SH-SY5Y (cell line): ENCODE measurements around the gene LAMC1.
A peak's percentile ranks its signal among the peaks of the same experiment; 100 is the strongest.

Source experiments
- GATA2 ChIP-seq: IDR thresholded peaks from 2 replicates; pipeline ENCODE4 v1.6.1; 2011; ENCODE audit warnings: mild to moderate bottlenecking, low read depth, low read length
- GATA3 ChIP-seq: IDR thresholded peaks from 2 replicates; pipeline ENCODE4 v1.6.1; 2011; ENCODE audit warnings: low read depth, mild to moderate bottlenecking, low read length, moderate library complexity

The LAMC1 gene

DNA sequence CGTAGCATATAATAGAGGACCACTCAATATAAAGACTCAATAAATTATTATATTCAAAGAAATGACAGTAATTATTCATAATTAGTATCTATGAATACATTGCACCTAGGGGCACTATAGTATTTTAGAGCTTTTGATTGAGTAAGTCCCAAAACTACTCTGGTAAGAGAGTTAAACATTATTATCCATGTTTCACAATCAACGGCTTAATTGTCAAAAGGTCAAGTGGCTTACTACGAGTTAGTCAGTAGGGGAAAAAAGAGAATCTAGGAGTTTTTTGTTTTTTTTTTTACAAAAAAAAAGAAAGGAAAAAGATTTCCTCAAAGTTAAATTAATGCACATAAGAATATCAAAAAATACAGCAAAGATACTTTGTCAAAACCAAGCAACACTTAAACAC lies 20.4 kb upstream of the LAMC1 start:
- TF ChIP-seq GATA2 (no peak), GATA3 (no peak)

DNA sequence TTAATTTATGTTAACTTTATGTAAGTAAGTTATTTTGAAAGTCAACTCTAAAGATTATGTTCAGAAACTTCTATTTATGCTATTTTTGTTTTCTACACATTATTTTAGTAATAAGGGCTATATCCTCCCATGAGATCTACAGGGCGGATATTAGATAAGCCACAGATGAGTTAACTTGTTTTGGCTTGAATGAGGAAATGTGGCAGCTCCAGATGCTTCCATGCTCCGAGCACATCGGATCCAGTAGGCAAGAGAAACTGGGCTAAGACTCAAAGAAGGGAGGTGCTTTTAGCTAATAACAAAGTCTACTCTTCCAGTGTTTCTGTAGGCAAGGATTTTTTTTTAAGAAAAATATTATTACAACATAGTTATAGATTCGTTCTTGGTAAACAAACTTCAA lies 20.0 kb upstream of the LAMC1 start:
- TF ChIP-seq GATA3 = no peak
- no peak for TF ChIP-seq GATA2

DNA sequence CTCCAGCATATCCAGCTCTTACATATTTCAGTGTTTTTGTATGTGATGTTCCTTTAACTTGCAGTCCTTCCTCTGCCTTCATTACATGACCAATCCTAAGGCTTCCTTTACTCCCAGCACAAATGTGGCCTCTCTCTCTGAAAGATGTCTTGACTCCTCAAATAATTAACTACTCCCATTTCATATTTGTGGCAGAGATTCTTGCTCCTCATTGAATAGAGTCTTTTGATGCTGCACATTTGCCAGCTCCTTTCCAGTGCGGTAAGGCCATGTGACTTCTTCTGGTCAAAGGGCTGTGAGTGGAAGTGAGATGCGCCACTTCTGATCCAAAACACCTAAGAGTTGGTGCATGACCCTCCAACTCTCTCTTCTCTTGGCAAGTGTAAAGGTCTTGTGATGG lies 19.1 kb upstream of the LAMC1 start:
- TF ChIP-seq GATA2 = no peak
- no peak for TF ChIP-seq GATA3

DNA sequence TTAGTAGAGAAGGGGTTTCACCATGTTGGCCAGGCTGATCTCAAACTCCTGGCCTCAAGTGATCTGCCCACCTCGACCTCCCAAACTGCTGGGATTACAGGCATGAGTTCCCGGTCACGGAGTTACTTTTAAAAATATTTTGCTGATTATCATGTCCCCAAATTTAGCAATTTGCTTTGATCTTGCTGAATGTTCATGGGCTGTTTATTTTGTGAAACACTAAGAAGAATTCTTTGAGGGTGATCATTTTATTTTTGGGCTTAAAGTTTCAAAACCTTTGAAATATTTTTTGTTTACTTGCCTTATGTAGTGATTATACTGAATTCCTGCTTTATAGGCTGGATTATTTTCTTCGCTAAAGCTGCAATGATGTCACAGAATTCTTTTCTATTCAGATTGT lies 11.4 kb upstream of the LAMC1 start:
- no peak for TF ChIP-seq GATA2
- no peak for TF ChIP-seq GATA3

DNA sequence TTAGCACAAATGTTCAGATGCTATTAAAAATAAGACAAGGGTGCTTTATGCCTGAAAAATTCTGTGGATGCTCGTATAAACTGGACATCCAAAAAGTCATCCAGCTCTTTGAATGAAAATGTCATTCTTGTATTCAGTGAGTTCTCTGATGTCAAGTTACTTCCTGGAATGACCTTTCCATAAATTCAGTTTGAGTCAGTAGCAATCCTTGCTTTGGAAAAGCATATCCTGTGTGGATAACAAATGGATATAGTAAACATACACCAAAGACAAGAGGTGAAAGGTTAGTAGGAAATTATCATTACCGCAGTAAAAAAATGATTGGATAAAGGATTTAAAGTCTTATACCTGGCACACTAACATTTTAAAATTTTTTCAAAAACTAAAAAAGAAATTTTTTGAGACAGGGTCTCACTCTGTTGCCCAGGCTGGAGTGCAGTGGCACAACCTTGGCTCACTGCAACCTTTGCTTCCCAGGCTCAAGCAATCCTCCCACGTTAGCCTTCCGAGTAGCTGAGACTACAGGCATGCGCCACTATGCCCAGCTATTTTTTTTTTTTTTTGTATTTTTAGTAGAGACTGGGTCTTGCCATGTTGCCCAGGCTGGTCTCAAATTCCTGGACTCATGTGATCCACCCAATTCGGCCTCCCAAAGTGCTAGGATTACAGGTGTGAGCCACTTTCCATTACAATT lies 10.8 kb upstream of the LAMC1 start:
- TF ChIP-seq GATA2 (no peak), GATA3 (no peak)

DNA sequence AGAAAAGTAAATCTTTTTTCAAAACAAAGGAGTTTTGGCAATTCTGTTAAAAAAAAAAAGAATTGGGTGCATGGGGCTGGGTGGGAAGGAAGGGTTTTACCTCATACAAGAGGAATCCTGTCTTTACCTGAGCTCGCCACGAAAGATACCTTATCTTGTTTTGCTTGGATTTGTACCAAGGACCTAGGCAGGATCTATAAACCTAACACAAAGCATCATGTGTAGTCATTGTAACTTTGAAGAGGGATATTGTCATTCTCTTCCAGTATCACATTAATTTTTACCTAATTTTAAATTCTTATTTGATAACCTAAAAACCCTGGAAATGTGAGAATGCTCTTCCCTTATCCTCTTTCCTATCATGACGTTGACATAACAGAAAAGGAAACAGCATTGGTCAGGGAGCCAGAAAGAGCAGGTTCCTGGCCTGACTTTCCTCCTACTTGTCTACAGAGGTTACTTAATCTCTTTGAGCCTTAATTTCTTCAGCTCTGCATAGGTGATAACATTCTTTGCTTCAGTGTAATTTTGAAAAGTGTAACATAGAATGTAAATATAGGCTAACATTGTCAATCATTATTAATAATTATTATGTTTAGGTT lies 4.0 kb upstream of the LAMC1 start:
- TF ChIP-seq GATA3 = no peak
- TF ChIP-seq GATA2 = no peak

DNA sequence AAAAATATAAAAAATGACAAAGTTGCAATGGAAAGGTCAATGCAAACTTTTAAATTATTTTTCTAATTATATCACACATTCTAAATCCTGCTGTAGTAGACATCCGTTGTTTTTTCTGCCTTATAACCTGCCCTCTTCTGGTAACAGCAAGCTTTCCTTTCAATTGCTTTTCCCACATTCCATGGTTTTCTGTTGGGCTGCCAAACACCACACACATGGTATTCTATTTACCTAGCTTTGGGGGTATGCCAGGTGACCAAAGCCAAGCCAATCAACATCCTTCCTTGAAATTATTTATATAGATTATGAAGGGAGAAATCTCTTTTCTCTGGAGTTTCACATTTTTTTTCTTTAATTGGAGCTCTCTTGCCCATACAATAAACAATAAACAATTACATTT lies 3.4 kb upstream of the LAMC1 start:
- TF ChIP-seq GATA3 = no peak
- TF ChIP-seq GATA2 = no peak

DNA sequence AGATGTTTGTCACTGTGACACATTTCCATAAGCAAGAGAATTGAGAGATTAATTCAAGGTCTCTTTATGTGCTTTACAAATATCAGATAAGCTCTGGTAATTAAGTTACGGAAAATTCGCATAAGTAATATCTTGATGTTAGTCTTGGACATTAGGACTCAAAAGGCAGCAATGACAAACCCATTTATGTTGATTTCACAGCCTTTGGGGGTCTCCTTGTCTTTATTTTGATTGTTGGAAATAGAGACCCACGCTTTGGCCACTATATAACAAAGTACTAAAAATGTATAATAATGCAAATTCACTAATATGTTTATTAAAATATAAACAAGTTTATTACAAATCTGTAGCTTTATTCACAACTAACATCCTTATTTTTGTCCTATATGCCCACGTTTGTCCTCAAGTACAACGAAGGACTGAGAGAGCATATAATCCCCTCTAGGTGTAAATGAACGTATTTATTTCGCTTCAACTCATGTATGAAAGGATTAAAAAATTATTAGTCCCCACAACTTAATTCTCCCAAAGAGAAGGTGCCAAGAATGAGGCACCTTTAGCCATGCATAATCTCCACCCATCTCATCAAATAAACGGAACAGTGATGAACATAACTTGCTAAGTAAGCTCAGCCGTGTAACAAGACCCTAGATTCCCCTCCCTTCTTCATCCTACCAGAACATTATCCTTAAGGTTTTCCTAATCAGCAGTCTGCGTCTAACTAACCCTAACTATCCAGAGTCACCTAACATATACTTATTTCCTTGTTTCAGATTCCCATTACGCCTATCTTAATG lies 1.6 kb upstream of the LAMC1 start:
- TF ChIP-seq GATA3 (0 out of 2 replicates have a peak, but pooled peaks have one; percentile 22), GATA2 (no peak)

DNA sequence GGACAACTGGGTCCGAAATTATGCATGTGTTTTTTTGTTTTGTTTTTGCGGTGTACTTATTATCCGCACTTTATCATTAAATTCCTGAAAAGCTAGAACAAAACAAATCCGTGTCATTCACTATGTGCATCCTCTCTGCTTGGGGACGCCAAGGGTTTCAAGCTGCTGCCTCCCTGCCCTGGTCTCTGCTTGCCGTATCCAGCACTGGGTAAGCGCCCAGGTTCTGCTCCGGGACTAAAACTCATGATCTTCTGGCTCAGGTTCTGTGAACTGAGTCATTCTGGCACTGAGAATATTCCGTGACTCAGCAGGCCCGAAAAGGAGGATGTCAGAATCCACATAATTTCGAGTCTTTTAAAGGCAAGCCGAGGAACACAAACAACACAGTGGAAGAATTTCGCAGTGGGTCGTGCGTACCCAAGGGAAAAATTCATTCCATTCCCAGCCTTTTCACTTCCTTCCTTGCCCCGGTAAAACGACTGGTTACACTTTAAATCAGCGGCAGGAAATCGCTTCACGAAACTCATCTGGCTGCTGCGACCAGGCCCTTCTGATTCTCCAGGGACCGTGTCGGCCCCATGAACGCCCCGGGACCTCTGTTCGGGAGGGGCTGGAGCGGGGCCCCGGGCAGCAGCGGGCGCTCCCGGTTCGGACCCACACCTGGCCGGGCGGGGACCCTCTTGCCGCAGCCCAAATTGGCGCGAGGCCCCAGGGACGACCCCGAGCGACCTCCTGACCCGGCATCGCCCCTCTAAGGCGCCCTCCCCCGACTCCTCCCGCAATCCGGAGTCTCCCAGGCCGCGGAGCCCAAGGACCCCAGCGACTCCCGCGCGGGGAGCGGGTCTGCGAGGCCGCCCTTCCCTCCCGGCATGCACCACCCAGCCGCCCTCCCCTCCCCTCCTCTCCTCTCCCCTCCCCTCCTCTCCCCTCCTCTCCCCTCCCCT lies 746 bp upstream of the LAMC1 start:
- TF ChIP-seq GATA2 (no peak), GATA3 (no peak)

DNA sequence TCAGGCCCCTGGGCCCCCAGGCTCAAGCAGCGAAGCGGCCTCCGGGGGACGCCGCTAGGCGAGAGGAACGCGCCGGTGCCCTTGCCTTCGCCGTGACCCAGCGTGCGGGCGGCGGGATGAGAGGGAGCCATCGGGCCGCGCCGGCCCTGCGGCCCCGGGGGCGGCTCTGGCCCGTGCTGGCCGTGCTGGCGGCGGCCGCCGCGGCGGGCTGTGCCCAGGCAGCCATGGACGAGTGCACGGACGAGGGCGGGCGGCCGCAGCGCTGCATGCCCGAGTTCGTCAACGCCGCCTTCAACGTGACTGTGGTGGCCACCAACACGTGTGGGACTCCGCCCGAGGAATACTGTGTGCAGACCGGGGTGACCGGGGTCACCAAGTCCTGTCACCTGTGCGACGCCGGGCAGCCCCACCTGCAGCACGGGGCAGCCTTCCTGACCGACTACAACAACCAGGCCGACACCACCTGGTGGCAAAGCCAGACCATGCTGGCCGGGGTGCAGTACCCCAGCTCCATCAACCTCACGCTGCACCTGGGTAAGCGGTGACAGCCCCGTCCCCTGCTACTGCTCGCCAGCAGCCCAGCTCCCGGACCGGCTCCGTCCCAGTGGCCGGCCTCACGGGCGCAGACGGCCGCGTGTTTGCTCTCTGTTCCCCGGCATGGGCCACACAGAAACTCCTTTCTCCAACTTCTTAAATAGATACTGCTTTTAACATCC lies 539 bp downstream of the LAMC1 start:
- TF ChIP-seq GATA2 (no peak), GATA3 (no peak)

DNA sequence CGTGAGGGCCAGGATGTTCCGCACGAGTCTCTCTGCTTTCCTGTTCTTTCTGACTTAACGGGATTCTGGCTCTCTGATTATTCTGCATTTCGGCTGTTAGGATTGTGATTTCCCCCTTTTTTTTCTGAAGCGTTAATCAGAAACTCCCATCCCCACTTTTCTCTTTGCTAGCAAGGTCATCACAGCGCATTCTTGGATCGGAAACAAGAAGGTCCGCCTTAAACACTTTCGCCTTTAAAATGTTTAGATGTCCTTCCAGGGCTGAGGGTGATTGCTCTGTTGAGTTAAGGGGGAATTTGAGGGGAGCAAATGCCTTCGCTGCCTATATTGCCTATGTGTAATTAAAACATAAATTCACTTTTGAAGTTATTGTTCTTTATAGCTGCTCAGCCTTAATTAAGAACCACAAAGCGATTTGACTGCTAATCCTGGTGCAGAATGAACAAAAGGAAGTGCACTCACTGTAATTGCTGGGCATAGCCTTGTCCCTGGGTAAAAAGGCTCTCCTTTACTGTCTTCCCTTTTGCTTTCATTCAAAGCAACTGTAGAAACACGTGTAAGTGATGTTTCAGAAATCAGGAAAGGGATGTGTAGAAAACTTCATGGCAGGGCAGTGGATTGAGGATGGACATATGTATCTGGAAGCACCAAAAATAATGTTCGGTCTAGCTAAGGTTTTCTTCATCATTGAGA lies 1.2 kb downstream of the LAMC1 start:
- no peak for TF ChIP-seq GATA3
- no peak for TF ChIP-seq GATA2

DNA sequence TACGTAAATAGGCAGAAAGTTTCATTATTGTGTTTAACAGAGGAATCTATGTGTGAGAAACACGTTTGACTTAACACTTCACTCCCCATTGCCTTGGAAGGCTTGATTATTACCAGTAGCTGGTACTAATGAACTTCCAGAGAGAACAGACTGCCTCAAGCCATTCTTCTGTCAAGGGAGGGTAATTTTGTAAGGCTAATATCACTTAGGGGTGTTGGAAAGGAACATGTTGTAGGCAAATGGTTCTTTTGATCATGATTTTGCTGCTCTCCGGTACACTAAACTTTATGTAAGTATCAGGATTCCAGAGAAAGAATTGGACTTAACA lies 1.8 kb downstream of the LAMC1 start:
- TF ChIP-seq GATA3 (no peak), GATA2 (no peak)
